NT2/D1 (cell line): ENCODE results near the gene AMZ2.

ENCODE experiments used
- SUZ12 ChIP-seq: IDR thresholded peaks from 2 replicates; pipeline ENCODE4 v1.6.1; 2011; ENCODE audit not compliant: insufficient read length, insufficient read depth; ENCODE audit errors: extremely low read depth
- YY1 ChIP-seq: IDR thresholded peaks from 2 replicates; pipeline ENCODE4 v1.6.1; 2011; ENCODE audit not compliant: insufficient read length, insufficient read depth
- ZNF274 ChIP-seq: IDR thresholded peaks from 2 replicates; pipeline ENCODE4 v1.6.1; 2011; ENCODE audit warnings: mild to moderate bottlenecking, low read depth, low read length

DNA sequence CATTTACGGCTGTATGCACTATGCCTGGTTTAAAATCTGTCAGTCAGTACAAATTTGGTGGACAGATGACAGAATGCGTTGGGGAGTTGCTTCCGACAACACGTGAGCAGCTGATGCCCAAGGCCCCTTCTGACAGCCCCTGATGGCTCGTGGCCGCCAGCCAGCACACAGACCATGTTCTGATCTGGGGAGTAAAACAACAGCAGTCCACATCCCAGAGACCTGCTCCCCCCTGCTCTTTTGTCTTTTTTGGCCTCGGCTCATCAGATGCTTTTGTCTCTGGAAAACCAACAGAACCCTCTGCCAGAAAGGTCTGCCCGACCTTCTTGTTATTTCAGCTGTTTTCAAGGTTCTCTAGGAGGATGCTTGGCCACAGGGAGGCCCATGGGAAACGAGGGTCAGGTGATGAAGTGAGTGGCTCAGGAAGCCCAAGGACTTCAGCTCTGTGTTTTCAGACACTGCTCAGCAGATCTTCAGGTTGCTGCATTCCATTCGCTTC, 54.3 kb downstream of the AMZ2 start:
- no peak for TF ChIP-seq SUZ12
- TF ChIP-seq YY1: no peak
- no peak for TF ChIP-seq ZNF274
